HEK293 (cell line): ENCODE results near the gene SRSF1.
A peak's percentile ranks its signal among the peaks of the same experiment; 100 is the strongest.

Experiments
- CTCF ChIA-PET: fragments of 350-600 bp; formaldehyde crosslinking; extraction: SDS; loops from one replicate; lab custom pipeline; 2021; ENCODE audit warnings: antibody characterized with exemption; lab: Yijun Ruan, JAX
- POLR2A ChIA-PET: fragments of 300-600 bp; formaldehyde crosslinking; extraction: SDS; loops from one replicate; lab custom pipeline; 2020; ENCODE audit warnings: antibody characterized with exemption, inconsistent platforms; lab: Yijun Ruan, JAX
- H3K27ac ChIP-seq: fragments of 200-500 bp; sonication (Bioruptor generic); 2 replicates; pipeline ENCODE4 v1.5.1; 2014; ENCODE audit warnings: low read depth, low read length, control low read depth, inconsistent platforms; ENCODE audit errors: extremely low read depth
- H3K36me3 ChIP-seq, 2 experiments: fragments of 200-500 bp in 1 of 2; sonication (Bioruptor generic) in 1 of 2; 1 replicate in 1 of 2; 2 replicates in 1 of 2; pipeline ENCODE4 v1.5.1; 2014 to 2017; ENCODE audit warnings: inconsistent platforms in 2 of 2, low read length in 2 of 2; ENCODE audit not compliant: control insufficient read depth in 2 of 2, insufficient read depth in 1 of 2
- H3K4me1 ChIP-seq: fragments of 200-500 bp; sonication (Bioruptor generic); 2 replicates; pipeline ENCODE4 v1.5.1; 2014; ENCODE audit warnings: mild to moderate bottlenecking, low read length, inconsistent platforms; ENCODE audit not compliant: control insufficient read depth, insufficient read depth
- H3K4me3 ChIP-seq: 2 replicates; pipeline ENCODE4 v1.5.1; 2011; ENCODE audit warnings: low read depth, mild to moderate bottlenecking, control low read depth, low read length, moderate library complexity
- H3K9me3 ChIP-seq: fragments of 200-500 bp; sonication (Bioruptor generic); 2 replicates; pipeline ENCODE4 v1.5.1; 2014; ENCODE audit warnings: low read depth, low read length, inconsistent platforms; ENCODE audit not compliant: control insufficient read depth, insufficient read depth
- BCL11A ChIP-seq: fragments of 450-650 bp; formaldehyde crosslinking; IDR thresholded peaks from 2 replicates; pipeline ENCODE4 v1.5.1; 2016; ENCODE audit warnings: low read depth, missing biosample characterization, missing genetic modification characterization
- HOXC10 ChIP-seq: sonication (generic); formaldehyde crosslinking; IDR thresholded peaks from 2 replicates; pipeline ENCODE4 v1.8.1; 2023; ENCODE audit warnings: mild to moderate bottlenecking, missing genetic modification reagents
- KLF10 ChIP-seq: fragments of 450-650 bp; IDR thresholded peaks from 2 replicates; pipeline ENCODE4 v1.5.1; 2018; ENCODE audit warnings: missing biosample characterization, mild to moderate bottlenecking, missing genetic modification characterization
- KLF8 ChIP-seq: fragments of 450-650 bp; formaldehyde crosslinking; IDR thresholded peaks from 2 replicates; pipeline ENCODE4 v1.5.1; 2016; ENCODE audit warnings: missing biosample characterization, missing genetic modification characterization
- MZF1 ChIP-seq: fragments of 450-650 bp; formaldehyde crosslinking; IDR thresholded peaks from 2 replicates; pipeline ENCODE4 v1.5.1; 2017; ENCODE audit warnings: missing biosample characterization, missing genetic modification characterization, borderline replicate concordance
- PRDM1 ChIP-seq: fragments of 450-650 bp; formaldehyde crosslinking; IDR thresholded peaks from 2 replicates; pipeline ENCODE4; 2016; ENCODE audit warnings: missing biosample characterization, missing genetic modification characterization
- SALL2 ChIP-seq: fragments of 450-650 bp; formaldehyde crosslinking; IDR thresholded peaks from 2 replicates; pipeline ENCODE4 v1.5.0; 2017; ENCODE audit warnings: missing biosample characterization, mild to moderate bottlenecking, missing genetic modification characterization, borderline replicate concordance
- ZBTB44 ChIP-seq: fragments of 450-650 bp; IDR thresholded peaks from 2 replicates; pipeline ENCODE4 v1.5.1; 2018; ENCODE audit warnings: missing biosample characterization, mild to moderate bottlenecking, missing genetic modification characterization
- ZBTB7A ChIP-seq: fragments of 450-650 bp; formaldehyde crosslinking; IDR thresholded peaks from 2 replicates; pipeline ENCODE4 v1.5.1; 2016; ENCODE audit warnings: low read depth, missing biosample characterization, missing genetic modification characterization
- ZBTB8A ChIP-seq: fragments of 450-650 bp; formaldehyde crosslinking; IDR thresholded peaks from 2 replicates; pipeline ENCODE4 v1.5.1; 2016; ENCODE audit warnings: missing biosample characterization, missing genetic modification characterization
- ZEB2 ChIP-seq: fragments of 450-650 bp; formaldehyde crosslinking; IDR thresholded peaks from 2 replicates; pipeline ENCODE4 v1.5.1; 2016; ENCODE audit warnings: missing biosample characterization, missing genetic modification characterization
- ZFP69B ChIP-seq: fragments of 450-650 bp; formaldehyde crosslinking; IDR thresholded peaks from 2 replicates; pipeline ENCODE4 v1.5.1; 2016; ENCODE audit warnings: missing biosample characterization, missing genetic modification characterization
- ZNF280D ChIP-seq: fragments of 450-650 bp; formaldehyde crosslinking; IDR thresholded peaks from 2 replicates; pipeline ENCODE4 v1.5.1; 2016; ENCODE audit warnings: missing biosample characterization, missing genetic modification characterization
- ZNF311 ChIP-seq: fragments of 450-650 bp; formaldehyde crosslinking; IDR thresholded peaks from 2 replicates; pipeline ENCODE4 v1.5.1; 2017; ENCODE audit warnings: missing biosample characterization, missing genetic modification characterization, borderline replicate concordance
- ZNF585B ChIP-seq: fragments of 450-650 bp; formaldehyde crosslinking; IDR thresholded peaks from 2 replicates; pipeline ENCODE4 v1.5.1; 2016; ENCODE audit warnings: missing biosample characterization, missing genetic modification characterization
- ZNF664 ChIP-seq: fragments of 450-650 bp; formaldehyde crosslinking; IDR thresholded peaks from 2 replicates; pipeline ENCODE4 v1.5.1; 2016; ENCODE audit warnings: missing biosample characterization, missing genetic modification characterization
- TF ChIP-seq, protein P1 (sequence below): fragments of 450-650 bp; formaldehyde crosslinking; IDR thresholded peaks from 2 replicates; pipeline ENCODE4 v1.5.1; 2016; ENCODE audit warnings: missing biosample characterization, missing genetic modification characterization

The SRSF1 gene

DNA sequence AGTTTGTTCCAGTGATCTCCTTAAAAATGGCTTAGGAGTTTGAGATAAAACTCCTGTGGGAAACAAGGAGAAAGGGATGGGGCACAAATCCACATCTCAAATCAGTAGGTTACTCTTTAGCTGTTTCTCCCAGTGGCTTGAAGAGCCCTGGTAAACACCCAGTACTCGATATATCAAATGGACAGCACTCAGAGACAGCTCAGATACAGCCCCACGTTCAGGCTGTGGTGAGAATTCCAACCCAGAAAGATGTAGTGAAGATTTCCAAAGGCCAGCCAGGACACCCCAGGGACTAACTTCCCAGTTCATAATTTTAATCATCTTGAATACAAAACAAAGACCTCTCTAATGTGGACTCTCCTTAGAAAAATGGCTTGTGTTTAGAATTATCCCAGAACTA, 12.6 kb downstream of the SRSF1 start:
- TF ChIP-seq ZNF311 (tag by site-specific recombination) (no peak), ZBTB8A (tag by site-specific recombination) (no peak), MZF1 (tag by site-specific recombination) (no peak), HOXC10 (CRISPR knock-in tag) (no peak), ZNF585B (tag by site-specific recombination) (no peak), ZBTB7A (tag by site-specific recombination) (no peak), ZBTB44 (tag by site-specific recombination) (no peak), KLF10 (no peak)
- TF ChIP-seq, all 188 proteins: peak for 0
- ChIA-PET CTCF (interaction anchor here (0.6 to 15.7 kb wide), 15 partner anchors 8 to 869 kb away, joined by 3 to 434 read pairs (median 5); partner anchors contain the start of gene MRPS23), POLR2A (interaction anchor here (0.5 to 7.1 kb wide), 11 partner anchors 12 to 158 kb away, joined by 3 to 60 read pairs (median 4); partner anchors contain the start of genes MRPS23 and SRSF1)
- Histone ChIP-seq H3K27ac (no peak overlapping the region), H3K4me3 (no peak overlapping the region), H3K4me1 (peaks cover 7% of the 10 kb centered on the region; the same call in 1 of the 2 replicates), H3K9me3 (no peaks in the 10 kb centered on the region), H3K36me3 (peaks cover 14 to 46% of the 10 kb centered on the region in 2 experiments)

- Histone ChIP-seq H3K4me1 (peaks cover 10% of the 10 kb centered on the region; the same call in 1 of the 2 replicates), H3K36me3 (peaks cover 9 to 39% of the 10 kb centered on the region in 2 experiments), H3K27ac (0 out of 2 replicates have a peak overlapping the region, but pooled peaks have one; percentile 6), H3K9me3 (no peaks in the 10 kb centered on the region), H3K4me3 (no peak overlapping the region)
- ChIA-PET CTCF (interaction anchor here (0.7 to 15.7 kb wide), 12 partner anchors 8 to 211 kb away, joined by 3 to 434 read pairs (median 6); partner anchors contain the start of genes MRPS23 and SRSF1), POLR2A (interaction anchor here (0.7 to 7.1 kb wide), 14 partner anchors 13 to 159 kb away, joined by 3 to 60 read pairs (median 4); partner anchors contain the start of genes CUEDC1, MRPS23 and SRSF1)
- TF ChIP-seq BCL11A (tag by site-specific recombination) (no peak), SALL2 (tag by site-specific recombination) (no peak), PRDM1 (peak; percentile 97), ZFP69B (tag by site-specific recombination) (no peak)
These were observed 13.3 kb downstream of the SRSF1 start for GRCh38 chr17:57993471-57994365.

- Histone ChIP-seq H3K4me1 (peaks cover 10% of the 10 kb centered on the region; the same call in 1 of the 2 replicates), H3K36me3 (peaks cover 0 to 17% of the 10 kb centered on the region in 2 experiments; a peak in 1 of 3 replicates), H3K4me3 (no peak overlapping the region), H3K27ac (no peak overlapping the region), H3K9me3 (no peaks in the 10 kb centered on the region)
- CTCF ChIA-PET: interaction anchor here (0.6 to 15.7 kb wide), 5 partner anchors 8 to 976 kb away, joined by 3 to 434 read pairs (median 4); partner anchors contain the start of gene MRPS23
- TF ChIP-seq ZNF585B (tag by site-specific recombination) (no peak), KLF8 (tag by site-specific recombination) (no peak), ZNF280D (no peak), ZEB2 (peak; percentile 24; the same call in 1 of the 2 replicates), ZNF664 (tag by site-specific recombination) (no peak)
- TF ChIP-seq, protein P1, sequence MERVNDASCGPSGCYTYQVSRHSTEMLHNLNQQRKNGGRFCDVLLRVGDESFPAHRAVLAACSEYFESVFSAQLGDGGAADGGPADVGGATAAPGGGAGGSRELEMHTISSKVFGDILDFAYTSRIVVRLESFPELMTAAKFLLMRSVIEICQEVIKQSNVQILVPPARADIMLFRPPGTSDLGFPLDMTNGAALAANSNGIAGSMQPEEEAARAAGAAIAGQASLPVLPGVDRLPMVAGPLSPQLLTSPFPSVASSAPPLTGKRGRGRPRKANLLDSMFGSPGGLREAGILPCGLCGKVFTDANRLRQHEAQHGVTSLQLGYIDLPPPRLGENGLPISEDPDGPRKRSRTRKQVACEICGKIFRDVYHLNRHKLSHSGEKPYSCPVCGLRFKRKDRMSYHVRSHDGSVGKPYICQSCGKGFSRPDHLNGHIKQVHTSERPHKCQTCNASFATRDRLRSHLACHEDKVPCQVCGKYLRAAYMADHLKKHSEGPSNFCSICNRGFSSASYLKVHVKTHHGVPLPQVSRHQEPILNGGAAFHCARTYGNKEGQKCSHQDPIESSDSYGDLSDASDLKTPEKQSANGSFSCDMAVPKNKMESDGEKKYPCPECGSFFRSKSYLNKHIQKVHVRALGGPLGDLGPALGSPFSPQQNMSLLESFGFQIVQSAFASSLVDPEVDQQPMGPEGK (tag by site-specific recombination): 0 out of 2 replicates have a peak, but pooled peaks have one; percentile 24
- POLR2A ChIA-PET: interaction anchor here (3.5 to 4.6 kb wide), 3 partner anchors 9 to 116 kb away, joined by 14 to 39 read pairs (median 22); partner anchors contain the start of gene SRSF1
These were observed 15.5 kb downstream of the SRSF1 start for GRCh38 chr17:57991537-57991936.
